ENCODE results near the gene RGS3. TPM values are rescaled to one million over a fixed set of nuclear protein-coding genes. Genes with fewer than 3 reads are reported as not detected.

The RGS3 gene
- total RNA-seq, 1 donor from 2014 or later, result 36.7 TPM

DNA sequence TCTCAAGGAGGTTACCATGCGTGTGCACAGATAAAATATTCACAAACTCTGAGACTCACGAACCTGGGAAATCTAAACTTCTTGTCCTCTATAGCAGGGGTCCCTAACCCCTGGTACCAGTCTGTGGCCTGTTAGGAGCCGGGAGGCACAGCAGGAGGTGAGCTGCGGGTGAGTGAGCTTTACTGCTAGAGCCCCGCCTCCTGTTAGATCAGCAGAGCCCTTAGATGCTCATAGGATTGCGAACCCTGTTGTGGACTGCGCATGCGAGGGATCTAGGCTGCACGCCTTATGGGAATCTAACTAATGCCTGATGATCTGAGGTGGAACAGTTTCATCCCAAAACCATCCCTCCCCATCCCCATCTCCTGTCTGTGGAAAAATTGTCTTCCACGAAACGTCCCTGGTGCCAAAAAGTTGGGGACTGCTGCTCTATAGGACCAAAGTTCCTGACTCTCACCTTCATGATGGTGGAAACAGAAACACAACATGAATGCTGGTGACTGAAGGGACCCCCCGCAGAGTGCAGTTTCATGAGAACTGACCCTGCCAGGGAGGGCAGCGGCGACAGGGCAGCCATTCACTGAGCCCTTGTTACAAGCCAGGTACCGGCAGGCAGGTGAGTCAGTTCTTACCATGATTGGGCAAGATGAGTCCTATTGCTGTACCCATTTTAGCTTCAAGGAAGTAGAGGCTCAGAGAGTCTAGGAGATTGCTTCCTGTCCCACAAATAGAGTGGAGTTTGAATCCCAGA lies 181.9 kb downstream of the RGS3 start:
- H3K4me1 Mint-ChIP-seq, result peaks cover 6% of the 10 kb centered on the region
- no peak for DNase-seq (ENCODE audit: low read depth, low spot score)
- H3K4me3 Mint-ChIP-seq, result no peak overlapping the region
- no peak overlapping the region for H3K27ac Mint-ChIP-seq (ENCODE audit: unreplicated experiment)
- TF ChIP-seq, protein P1, sequence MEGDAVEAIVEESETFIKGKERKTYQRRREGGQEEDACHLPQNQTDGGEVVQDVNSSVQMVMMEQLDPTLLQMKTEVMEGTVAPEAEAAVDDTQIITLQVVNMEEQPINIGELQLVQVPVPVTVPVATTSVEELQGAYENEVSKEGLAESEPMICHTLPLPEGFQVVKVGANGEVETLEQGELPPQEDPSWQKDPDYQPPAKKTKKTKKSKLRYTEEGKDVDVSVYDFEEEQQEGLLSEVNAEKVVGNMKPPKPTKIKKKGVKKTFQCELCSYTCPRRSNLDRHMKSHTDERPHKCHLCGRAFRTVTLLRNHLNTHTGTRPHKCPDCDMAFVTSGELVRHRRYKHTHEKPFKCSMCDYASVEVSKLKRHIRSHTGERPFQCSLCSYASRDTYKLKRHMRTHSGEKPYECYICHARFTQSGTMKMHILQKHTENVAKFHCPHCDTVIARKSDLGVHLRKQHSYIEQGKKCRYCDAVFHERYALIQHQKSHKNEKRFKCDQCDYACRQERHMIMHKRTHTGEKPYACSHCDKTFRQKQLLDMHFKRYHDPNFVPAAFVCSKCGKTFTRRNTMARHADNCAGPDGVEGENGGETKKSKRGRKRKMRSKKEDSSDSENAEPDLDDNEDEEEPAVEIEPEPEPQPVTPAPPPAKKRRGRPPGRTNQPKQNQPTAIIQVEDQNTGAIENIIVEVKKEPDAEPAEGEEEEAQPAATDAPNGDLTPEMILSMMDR (conservative IDR thresholded peaks at IDR 0.05), result no peak
- no peaks in the 10 kb centered on the region for H3K36me3 Mint-ChIP-seq (ENCODE audit: low read depth)
- no peaks in the 10 kb centered on the region for H3K27me3 Mint-ChIP-seq (ENCODE audit: low read depth)
- no peaks in the 10 kb centered on the region for H3K9me3 Mint-ChIP-seq

DNA sequence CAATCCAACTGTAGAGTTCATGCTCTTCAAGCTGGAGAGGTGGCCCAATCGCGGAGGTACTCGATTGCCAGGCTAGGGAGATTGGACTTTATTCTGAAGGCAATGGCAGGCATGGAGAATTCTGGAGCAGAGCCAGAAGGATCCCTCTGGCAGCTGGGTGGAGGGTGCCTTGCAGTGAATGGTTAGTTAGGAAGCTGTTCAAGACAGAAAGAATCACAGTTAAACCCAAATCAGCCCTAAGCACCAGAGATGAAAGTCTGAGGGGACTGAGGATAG lies 182.4 kb downstream of the RGS3 start:
- Mint-ChIP-seq H3K4me3 (no peak overlapping the region), H3K9me3 (no peaks in the 10 kb centered on the region), H3K4me1 (peaks cover 11% of the 10 kb centered on the region), H3K27me3 (ENCODE audit: low read depth) (no peaks in the 10 kb centered on the region), H3K36me3 (ENCODE audit: low read depth) (no peaks in the 10 kb centered on the region), H3K27ac (ENCODE audit: unreplicated experiment) (no peak overlapping the region)
- TF ChIP-seq, protein P1 (conservative IDR thresholded peaks at IDR 0.05), result no peak
- DNase-seq (ENCODE audit: low read depth, low spot score), result no peak

DNA sequence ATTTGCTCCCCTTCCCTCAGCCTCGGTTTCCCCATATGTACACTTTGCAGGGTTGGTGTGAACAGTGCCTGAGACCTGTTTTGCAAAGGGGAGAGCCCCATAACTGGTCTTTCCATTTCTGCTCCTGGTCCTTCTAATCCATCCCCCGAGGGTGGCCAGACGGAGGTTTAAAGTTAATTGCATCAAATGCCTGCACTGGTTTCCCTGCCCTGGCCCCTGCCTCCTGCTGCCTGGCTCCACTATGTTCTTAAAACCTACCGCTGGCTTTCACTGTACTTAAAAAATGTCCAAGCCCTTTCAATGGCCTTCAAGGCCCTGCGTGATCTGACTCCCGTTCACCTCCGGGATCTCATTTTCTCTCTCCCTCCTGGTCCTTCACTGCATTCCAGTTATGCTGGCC lies 183.0 kb downstream of the RGS3 start:
- H3K27me3 Mint-ChIP-seq (ENCODE audit: low read depth), result no peaks in the 10 kb centered on the region
- no peaks in the 10 kb centered on the region for H3K9me3 Mint-ChIP-seq
- H3K4me3 Mint-ChIP-seq, result no peak overlapping the region
- TF ChIP-seq, protein P1 (conservative IDR thresholded peaks at IDR 0.05), result no peak
- no peaks in the 10 kb centered on the region for H3K36me3 Mint-ChIP-seq (ENCODE audit: low read depth)
- peaks cover 13% of the 10 kb centered on the region for H3K4me1 Mint-ChIP-seq
- no peak for DNase-seq (ENCODE audit: low read depth, low spot score)
- no peak overlapping the region for H3K27ac Mint-ChIP-seq (ENCODE audit: unreplicated experiment)

Other genes with a start within 250 kb of the RGS3 start
- gene FKBP15, start 242.4 kb upstream of the RGS3 start, total RNA-seq, result 19.9 and 20.2 TPM in 2 replicates
- gene SLC31A1, start 242.2 kb upstream of the RGS3 start, total RNA-seq, result 30.0 and 30.8 TPM in 2 replicates
- 35.3 and 37.1 TPM in 2 replicates for gene CDC26, start 188.2 kb upstream of the RGS3 start, total RNA-seq
- gene PRPF4, start 188.1 kb upstream of the RGS3 start, total RNA-seq, result 46.3 and 46.4 TPM in 2 replicates
- not detected in 2 replicates for gene RNF183, start 160.4 kb upstream of the RGS3 start, total RNA-seq
- 3.5 and 3.6 TPM in 2 replicates for gene WDR31, start 123.5 kb upstream of the RGS3 start, total RNA-seq
- gene BSPRY, start 114.2 kb upstream of the RGS3 start, total RNA-seq, result not detected in 2 replicates
- gene HDHD3, start 86.7 kb upstream of the RGS3 start, total RNA-seq, result 12.7 and 13.4 TPM in 2 replicates
- 23.2 and 23.7 TPM in 2 replicates for gene ALAD, start 62.4 kb upstream of the RGS3 start, total RNA-seq
- gene POLE3, start 53.1 kb upstream of the RGS3 start, total RNA-seq, result 86.5 and 86.6 TPM in 2 replicates
- gene C9orf43, start 53.0 kb upstream of the RGS3 start, total RNA-seq, result 0.68 and 0.77 TPM in 2 replicates